Muscle layer of colon (tissue), 2 donors: Measurements from ENCODE around the gene DEAF1.

Source experiments
- H3K27ac ChIP-seq: one replicate; pipeline ENCODE4 v1.7.0; 2013; ENCODE audit warnings: low read depth, mild to moderate bottlenecking, low read length, moderate library complexity
- H3K27me3 ChIP-seq, 2 donors: one replicate each; pipeline ENCODE4 v1.7.0; 2013; ENCODE audit warnings: low read length in 2 of 2, mild to moderate bottlenecking in 2 of 2; ENCODE audit not compliant: insufficient read depth in 2 of 2, control insufficient read depth in 1 of 2
- H3K36me3 ChIP-seq: one replicate; pipeline ENCODE4 v1.7.0; 2013; ENCODE audit warnings: mild to moderate bottlenecking, low read length; ENCODE audit not compliant: insufficient read depth
- H3K4me1 ChIP-seq: one replicate; pipeline ENCODE4 v1.7.0; 2013; ENCODE audit warnings: mild to moderate bottlenecking, low read length; ENCODE audit not compliant: insufficient read depth
- H3K4me3 ChIP-seq, 2 donors: one replicate each; pipeline ENCODE4 v1.7.0; 2013; ENCODE audit warnings: low read length in 2 of 2, low read depth in 1 of 2, mild to moderate bottlenecking in 1 of 2, moderate library complexity in 1 of 2
- H3K9ac ChIP-seq: one replicate; pipeline ENCODE4 v1.7.0; 2013; ENCODE audit warnings: low read length
- H3K9me3 ChIP-seq: one replicate; pipeline ENCODE4 v1.7.0; 2013; ENCODE audit warnings: mild to moderate bottlenecking, low read length
- donor health status: abdominal sarcoma.
- donor health status: Adenocarcinoma of cecum.

DEAF1 gene

GRCh38 chr11:623999-624704 lies 70.9 kb downstream of the DEAF1 start:
- Histone ChIP-seq H3K9ac (no peak overlapping the region), H3K4me1 (no peaks in the 10 kb centered on the region), H3K9me3 (no peaks in the 10 kb centered on the region), H3K27ac (no peak overlapping the region), H3K27me3 (peaks cover 0 to 34% of the 10 kb centered on the region in 2 donors), H3K4me3 (no peak overlapping the region), H3K36me3 (no peaks in the 10 kb centered on the region)

DNA sequence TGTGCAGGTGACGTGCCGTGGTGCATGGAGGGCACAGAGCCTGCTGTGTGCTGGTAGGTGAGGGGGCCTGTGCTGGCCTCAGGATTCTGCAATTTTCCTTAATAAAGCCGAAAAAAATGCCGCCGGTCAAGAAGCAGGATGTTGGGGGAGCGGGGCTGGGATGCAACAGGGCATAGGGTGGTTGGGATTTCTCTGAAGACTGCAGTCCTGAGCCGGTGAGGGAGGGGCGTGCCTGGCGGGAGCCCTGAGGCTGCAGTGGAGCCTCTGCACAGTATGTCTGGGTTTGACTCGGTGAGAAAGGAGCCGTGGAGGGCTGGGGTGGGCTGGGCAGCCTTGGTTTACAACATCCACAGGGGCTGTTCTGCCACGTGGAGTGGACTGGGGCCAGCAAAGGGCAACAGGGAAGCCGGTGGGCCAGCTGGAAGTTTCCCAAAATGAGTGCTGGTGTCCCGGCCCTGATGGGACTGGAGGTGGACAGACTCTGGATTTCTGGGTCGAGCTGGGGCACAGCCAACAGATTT lies 71.6 kb downstream of the DEAF1 start:
- no peaks in the 10 kb centered on the region for H3K4me1 ChIP-seq
- no peak overlapping the region for H3K9ac ChIP-seq
- no peaks in the 10 kb centered on the region for H3K36me3 ChIP-seq
- no peak overlapping the region for H3K4me3 ChIP-seq
- H3K27me3 ChIP-seq: peaks cover 0 to 34% of the 10 kb centered on the region in 2 donors
- H3K27ac ChIP-seq: no peak overlapping the region
- H3K9me3 ChIP-seq: no peaks in the 10 kb centered on the region

DNA sequence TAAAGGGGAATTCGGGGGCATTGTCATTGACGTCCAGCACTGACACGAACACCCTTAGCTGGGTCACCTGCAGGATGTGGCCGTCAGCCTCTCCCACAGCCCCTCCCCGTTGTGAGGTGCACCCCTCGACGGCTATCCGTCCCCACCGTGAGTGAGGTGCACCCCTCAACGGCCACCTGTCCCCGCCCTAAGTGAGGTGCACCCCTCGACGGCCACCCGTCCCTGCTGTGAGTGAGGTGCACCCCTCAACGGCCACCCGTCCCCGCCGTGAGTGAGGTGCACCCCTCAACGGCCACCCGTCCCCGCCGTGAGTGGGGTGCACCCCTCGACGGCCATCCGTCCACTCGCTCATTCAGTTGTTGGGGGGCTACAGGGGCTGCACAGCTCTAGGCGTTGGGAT lies 73.2 kb downstream of the DEAF1 start:
- Histone ChIP-seq H3K9me3 (no peaks in the 10 kb centered on the region), H3K27me3 (peaks cover 0 to 34% of the 10 kb centered on the region in 2 donors), H3K36me3 (no peaks in the 10 kb centered on the region), H3K9ac (no peak overlapping the region), H3K4me1 (no peaks in the 10 kb centered on the region), H3K27ac (no peak overlapping the region), H3K4me3 (no peak overlapping the region)

GRCh38 chr11:620935-621814 lies 73.8 kb downstream of the DEAF1 start:
- Histone ChIP-seq H3K27ac (no peak overlapping the region), H3K9ac (no peak overlapping the region), H3K27me3 (peaks cover 0 to 29% of the 10 kb centered on the region in 2 donors), H3K4me3 (no peak overlapping the region), H3K4me1 (peaks cover 2% of the 10 kb centered on the region), H3K9me3 (no peaks in the 10 kb centered on the region), H3K36me3 (no peaks in the 10 kb centered on the region)

DNA sequence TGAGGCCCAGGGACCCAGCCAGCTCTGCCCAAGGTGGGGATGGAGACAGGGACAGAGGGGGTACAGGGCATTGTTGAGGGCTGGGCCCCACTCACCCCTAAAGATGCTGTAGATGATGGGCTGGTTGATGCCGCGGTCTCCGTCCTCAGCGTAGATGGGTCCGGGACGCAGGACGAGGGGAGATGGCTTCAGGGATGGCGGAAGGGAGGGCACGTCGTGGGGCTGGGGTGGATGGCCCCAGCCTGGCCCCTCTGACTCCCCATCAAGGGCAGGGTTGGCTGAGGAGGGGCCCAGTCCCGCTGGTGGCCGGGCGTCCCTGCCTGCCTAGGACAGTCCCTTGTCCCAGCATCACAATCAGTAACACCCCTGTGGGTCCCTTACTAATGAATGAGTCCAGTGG lies 74.8 kb downstream of the DEAF1 start:
- Histone ChIP-seq H3K4me1 (peaks cover 5% of the 10 kb centered on the region), H3K9me3 (no peaks in the 10 kb centered on the region), H3K27ac (no peak overlapping the region), H3K27me3 (peaks cover 0 to 19% of the 10 kb centered on the region in 2 donors), H3K9ac (no peak overlapping the region), H3K4me3 (no peak overlapping the region), H3K36me3 (no peaks in the 10 kb centered on the region)

DNA sequence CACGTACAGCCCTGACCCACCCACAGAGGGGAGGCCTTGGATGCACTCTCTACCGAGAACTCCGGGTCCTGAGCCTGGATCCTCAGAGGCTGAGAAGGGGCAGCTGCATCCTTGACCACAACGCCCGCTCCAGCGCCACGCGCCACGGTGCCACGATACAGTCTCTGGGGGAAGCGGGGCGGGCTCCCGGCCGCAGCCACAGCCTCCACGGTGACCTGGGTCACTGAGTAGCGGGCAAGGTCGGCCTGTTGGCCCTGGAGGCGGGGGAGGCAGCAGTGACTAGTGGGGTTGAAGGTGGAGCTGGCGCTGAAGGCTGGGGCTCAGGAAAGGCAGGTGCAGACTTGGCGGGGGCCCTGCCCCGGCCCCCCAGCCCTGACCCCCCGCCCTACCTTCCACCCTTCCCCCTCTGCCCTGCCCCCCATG lies 75.4 kb downstream of the DEAF1 start:
- Histone ChIP-seq H3K4me1 (peaks cover 7% of the 10 kb centered on the region), H3K36me3 (no peaks in the 10 kb centered on the region), H3K4me3 (no peak overlapping the region), H3K27me3 (peaks cover 0 to 13% of the 10 kb centered on the region in 2 donors), H3K27ac (no peak overlapping the region), H3K9ac (no peak overlapping the region), H3K9me3 (no peaks in the 10 kb centered on the region)

DNA sequence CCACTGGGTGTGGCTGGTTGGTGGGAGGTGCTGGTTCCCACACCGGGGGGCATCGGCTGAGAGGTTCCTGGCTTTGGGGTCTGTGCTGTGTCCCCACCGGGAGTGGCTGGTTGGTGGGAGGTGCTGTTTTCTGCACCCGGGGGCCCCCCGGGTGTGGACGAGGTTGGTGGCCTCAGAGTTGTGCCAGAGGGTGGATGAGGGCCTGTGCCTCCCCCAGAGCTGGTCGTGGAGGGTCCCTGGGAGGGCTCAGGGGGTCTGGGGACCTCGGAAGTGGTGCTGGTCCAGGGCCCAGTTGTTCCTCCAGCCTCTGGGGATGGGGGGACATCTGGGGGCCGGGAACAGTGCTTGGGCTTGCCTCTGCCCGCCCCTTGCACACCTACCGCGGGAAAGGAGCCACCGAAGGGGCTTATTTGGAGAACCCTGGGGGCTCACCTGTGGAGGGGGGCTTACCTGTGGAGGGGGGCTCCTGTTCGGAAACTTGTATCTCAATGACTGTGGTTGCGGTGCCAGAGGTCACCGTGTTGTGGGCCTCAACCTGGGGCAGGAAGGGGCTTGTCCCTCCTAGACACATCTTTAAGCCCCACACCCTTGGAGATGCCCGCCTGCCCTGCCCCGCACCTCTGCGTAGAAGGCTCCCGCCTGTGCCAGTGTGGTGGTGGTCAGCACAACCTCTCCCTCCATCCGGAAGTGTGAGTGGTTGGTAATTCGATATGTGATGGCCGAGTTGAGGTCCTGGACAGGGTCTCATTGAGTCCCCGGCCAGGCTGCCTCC lies 76.0 kb downstream of the DEAF1 start:
- Histone ChIP-seq H3K9me3 (no peaks in the 10 kb centered on the region), H3K36me3 (no peaks in the 10 kb centered on the region), H3K27ac (no peak overlapping the region), H3K4me1 (peaks cover 13% of the 10 kb centered on the region), H3K4me3 (no peak overlapping the region), H3K27me3 (peaks cover 0 to 8% of the 10 kb centered on the region in 2 donors), H3K9ac (no peak overlapping the region)

- Histone ChIP-seq H3K4me1 (peaks cover 13% of the 10 kb centered on the region), H3K36me3 (peaks cover 1% of the 10 kb centered on the region)
These were observed 76.9 kb downstream of the DEAF1 start for GRCh38 chr11:617912-618682.

DNA sequence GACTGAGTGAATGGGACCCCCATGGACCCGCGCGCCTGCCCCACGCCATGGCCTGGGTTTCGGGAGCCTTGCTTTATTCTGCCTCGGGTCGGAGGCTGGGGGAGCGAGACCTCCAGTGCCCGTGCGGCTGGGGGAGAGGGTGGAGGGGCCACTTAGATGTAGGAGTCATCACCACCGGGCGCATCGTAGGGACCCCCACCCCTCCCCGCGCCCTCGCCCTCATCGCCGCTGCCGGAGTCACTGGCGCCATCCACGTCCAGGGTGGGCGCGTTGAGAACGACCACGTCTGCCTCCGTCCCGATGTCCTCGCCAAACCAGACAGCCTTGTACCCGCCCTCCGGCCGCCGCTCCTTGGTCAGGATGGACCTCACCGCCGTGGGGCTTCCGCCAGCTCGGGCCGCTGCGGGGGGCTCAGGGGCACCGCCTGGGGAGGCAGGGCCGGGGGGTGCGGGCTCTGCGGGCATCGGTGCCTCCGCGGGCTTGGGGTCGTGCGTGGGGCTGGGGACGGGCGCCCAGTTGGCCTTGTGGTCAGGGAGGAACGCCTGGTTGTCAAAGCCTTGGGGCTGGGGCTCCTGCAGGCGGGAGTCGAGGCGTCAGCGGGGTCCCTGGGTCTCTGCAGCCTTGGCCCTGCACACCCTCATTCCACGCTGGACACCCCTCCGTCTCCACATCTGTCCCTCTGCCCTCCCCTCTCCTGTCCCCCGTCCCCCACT lies 77.7 kb downstream of the DEAF1 start:
- no peak overlapping the region for H3K27ac ChIP-seq
- peaks cover 13% of the 10 kb centered on the region for H3K4me1 ChIP-seq
- H3K4me3 ChIP-seq: no peak overlapping the region
- no peaks in the 10 kb centered on the region for H3K27me3 ChIP-seq
- no peak overlapping the region for H3K9ac ChIP-seq
- no peaks in the 10 kb centered on the region for H3K9me3 ChIP-seq
- H3K36me3 ChIP-seq: peaks cover 9% of the 10 kb centered on the region

More at GRCh38 chr11:617912-618682, 76.9 kb downstream of the DEAF1 start:
- Histone ChIP-seq H3K27me3 (peaks cover 0 to under 1% of the 10 kb centered on the region in 2 donors), H3K9ac (no peak overlapping the region), H3K27ac (no peak overlapping the region), H3K4me3 (no peak overlapping the region), H3K9me3 (no peaks in the 10 kb centered on the region)
